Thoracic aorta (tissue), 2 donors: ENCODE data around the gene RFX1. TPM values are rescaled to one million over a fixed set of nuclear protein-coding genes. Genes with fewer than 3 reads are reported as not detected.

Experiments
- ATAC-seq: fragments of 150-250 bp; one replicate; pipeline ENCODE4 v1.8.0; 2017; ENCODE audit warnings: low read depth; ENCODE audit not compliant: insufficient number of reproducible peaks, low FRiP score
- DNase-seq: peaks from one replicate; pipeline ENCODE4 v3.0.0-alpha.2; 2020; ENCODE audit warnings: low spot score
- H3K27ac ChIP-seq, 2 donors: fragments of 200-600 bp; sonication (generic); 1 replicate in 1 of 2; 2 replicates in 1 of 2; pipeline ENCODE4 v1.5.1; 2016; ENCODE audit warnings: mild to moderate bottlenecking in 2 of 2, moderate library complexity in 2 of 2
- H3K27me3 ChIP-seq: fragments of 200-600 bp; sonication (generic); replicated peaks from 2 replicates; pipeline ENCODE4 v1.6.0; 2016; ENCODE audit warnings: mild to moderate bottlenecking; ENCODE audit not compliant: insufficient read depth
- H3K36me3 ChIP-seq: fragments of 200-600 bp; sonication (generic); one replicate; pipeline ENCODE4 v1.5.1; 2016
- H3K4me1 ChIP-seq, 2 donors: fragments of 200-600 bp; sonication (generic); 1 replicate in 1 of 2; 2 replicates in 1 of 2; pipeline versions ENCODE4 v1.5.1 to v1.6.0; 2016; ENCODE audit warnings: low read depth in 2 of 2, mild to moderate bottlenecking in 1 of 2; ENCODE audit not compliant: control insufficient read depth in 1 of 2
- H3K4me3 ChIP-seq: fragments of 200-600 bp; sonication (generic); 2 replicates; pipeline ENCODE4 v1.5.1; 2016; ENCODE audit warnings: mild to moderate bottlenecking
- H3K9me3 ChIP-seq: fragments of 200-600 bp; sonication (generic); 2 replicates; pipeline ENCODE4 v1.5.1; 2016
- total RNA-seq, 2 donors: library from RNA; depleted of rRNA; stranded (reverse); fragments of >200 nt; gene quantifications; one replicate each; pipeline versions ENCODE4 v1.1.0 to v1.2.3, GENCODE V29; 2016
- TF ChIP-seq, protein P1 (sequence below): fragments of 200-600 bp; sonication (generic); IDR thresholded peaks from one replicate; pipeline ENCODE4 v1.5.1; 2019; ENCODE audit warnings: antibody characterized with exemption

The RFX1 gene
- total RNA-seq, 2 donors from 2014 or later = 3.0 to 5.7 TPM

GRCh38 chr19:14015524-14016035, 9.5 kb upstream of the RFX1 start:
- no peaks in the 10 kb centered on the region for H3K36me3 ChIP-seq
- H3K27me3 ChIP-seq = no peaks in the 10 kb centered on the region
- no peak overlapping the region for H3K27ac ChIP-seq
- no peak for DNase-seq
- no peaks in the 10 kb centered on the region for H3K4me1 ChIP-seq
- H3K4me3 ChIP-seq = no peak overlapping the region
- no peaks in the 10 kb centered on the region for H3K9me3 ChIP-seq
- TF ChIP-seq, protein P1, sequence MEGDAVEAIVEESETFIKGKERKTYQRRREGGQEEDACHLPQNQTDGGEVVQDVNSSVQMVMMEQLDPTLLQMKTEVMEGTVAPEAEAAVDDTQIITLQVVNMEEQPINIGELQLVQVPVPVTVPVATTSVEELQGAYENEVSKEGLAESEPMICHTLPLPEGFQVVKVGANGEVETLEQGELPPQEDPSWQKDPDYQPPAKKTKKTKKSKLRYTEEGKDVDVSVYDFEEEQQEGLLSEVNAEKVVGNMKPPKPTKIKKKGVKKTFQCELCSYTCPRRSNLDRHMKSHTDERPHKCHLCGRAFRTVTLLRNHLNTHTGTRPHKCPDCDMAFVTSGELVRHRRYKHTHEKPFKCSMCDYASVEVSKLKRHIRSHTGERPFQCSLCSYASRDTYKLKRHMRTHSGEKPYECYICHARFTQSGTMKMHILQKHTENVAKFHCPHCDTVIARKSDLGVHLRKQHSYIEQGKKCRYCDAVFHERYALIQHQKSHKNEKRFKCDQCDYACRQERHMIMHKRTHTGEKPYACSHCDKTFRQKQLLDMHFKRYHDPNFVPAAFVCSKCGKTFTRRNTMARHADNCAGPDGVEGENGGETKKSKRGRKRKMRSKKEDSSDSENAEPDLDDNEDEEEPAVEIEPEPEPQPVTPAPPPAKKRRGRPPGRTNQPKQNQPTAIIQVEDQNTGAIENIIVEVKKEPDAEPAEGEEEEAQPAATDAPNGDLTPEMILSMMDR = no peak
- ATAC-seq = no peak

- no peaks in the 10 kb centered on the region for H3K4me1 ChIP-seq
- H3K4me3 ChIP-seq = no peak overlapping the region
These were observed 6.3 kb upstream of the RFX1 start for GRCh38 chr19:14012378-14012915.

GRCh38 chr19:14006766-14007562, 844 bp upstream of the RFX1 start:
- Histone ChIP-seq H3K4me3 (peak overlapping the region; percentile 93), H3K27ac (peak overlapping the region; percentile 92 to 99), H3K4me1 (peaks cover 20 to 35% of the 10 kb centered on the region in 2 donors), H3K9me3 (no peaks in the 10 kb centered on the region), H3K36me3 (no peaks in the 10 kb centered on the region), H3K27me3 (no peaks in the 10 kb centered on the region)
- peak; percentile 30 for ATAC-seq
- TF ChIP-seq, protein P1 = no peak
- no peak for DNase-seq

More at GRCh38 chr19:14012378-14012915, 6.3 kb upstream of the RFX1 start:
- TF ChIP-seq, protein P1 = no peak
- Histone ChIP-seq H3K27ac (no peak overlapping the region), H3K36me3 (no peaks in the 10 kb centered on the region), H3K9me3 (no peaks in the 10 kb centered on the region), H3K27me3 (no peaks in the 10 kb centered on the region)
- ATAC-seq (no peak), DNase-seq (no peak)

GRCh38 chr19:14005349-14006084, 603 bp downstream of the RFX1 start:
- ATAC-seq (peak; percentile 54), DNase-seq (peak; percentile 72)
- H3K4me1 ChIP-seq = peaks cover 20 to 35% of the 10 kb centered on the region in 2 donors
- peak overlapping the region; percentile 93 for H3K4me3 ChIP-seq
- no peaks in the 10 kb centered on the region for H3K36me3 ChIP-seq
- H3K27ac ChIP-seq = peak overlapping the region; percentile 99
- H3K9me3 ChIP-seq = no peaks in the 10 kb centered on the region
- no peaks in the 10 kb centered on the region for H3K27me3 ChIP-seq
- TF ChIP-seq, protein P1 = no peak
